Astrocyte of the spinal cord (primary cell): ENCODE data around the gene RIPOR3.
"Not testable (repeated sequence)": the region's sequence is repeated elsewhere in the genome, so short reads cannot be mapped to it uniquely, and the experiment has no call there.

Experiments
- DNase-seq: peaks from one replicate; pipeline ENCODE4 v3.0.0; 2011; ENCODE audit warnings: low read depth, low spot score
- H3K4me3 ChIP-seq: 2 replicates; pipeline ENCODE4 v1.5.1; 2011; ENCODE audit warnings: low read depth, mild to moderate bottlenecking, low read length, moderate library complexity
- in situ Hi-C: cut with HindIII; loops from 2 replicates; pipeline ENCODE4 v1.10.0; 2017; ENCODE audit warnings: low sequenced_read_pairs
- TF ChIP-seq, protein P1 (sequence below): IDR thresholded peaks from 2 replicates; pipeline ENCODE4 v1.5.1; 2012; ENCODE audit warnings: low read depth, mild to moderate bottlenecking, low read length, inconsistent platforms

The RIPOR3 gene

DNA sequence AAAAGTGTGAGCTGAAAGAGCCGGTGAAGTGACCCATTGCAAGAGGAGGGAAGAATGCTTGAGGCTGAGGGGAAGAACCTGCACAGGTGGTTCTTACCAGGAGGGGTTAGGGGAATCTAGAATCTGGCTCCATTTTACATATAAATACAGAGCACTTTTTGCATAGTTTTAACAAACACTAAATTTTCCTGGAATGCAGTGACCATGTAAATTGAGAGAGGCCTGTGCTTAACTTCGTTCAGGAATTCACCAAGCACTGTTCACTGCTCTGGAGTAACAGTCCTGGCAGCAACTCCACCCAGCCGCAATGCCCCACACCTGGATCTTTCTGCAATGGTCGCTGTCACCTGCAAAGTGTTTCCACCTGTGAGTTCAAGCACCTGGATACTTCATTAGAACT lies 13.2 kb upstream of the RIPOR3 start:
- in situ Hi-C loops, result no loop called here
- TF ChIP-seq, protein P1, sequence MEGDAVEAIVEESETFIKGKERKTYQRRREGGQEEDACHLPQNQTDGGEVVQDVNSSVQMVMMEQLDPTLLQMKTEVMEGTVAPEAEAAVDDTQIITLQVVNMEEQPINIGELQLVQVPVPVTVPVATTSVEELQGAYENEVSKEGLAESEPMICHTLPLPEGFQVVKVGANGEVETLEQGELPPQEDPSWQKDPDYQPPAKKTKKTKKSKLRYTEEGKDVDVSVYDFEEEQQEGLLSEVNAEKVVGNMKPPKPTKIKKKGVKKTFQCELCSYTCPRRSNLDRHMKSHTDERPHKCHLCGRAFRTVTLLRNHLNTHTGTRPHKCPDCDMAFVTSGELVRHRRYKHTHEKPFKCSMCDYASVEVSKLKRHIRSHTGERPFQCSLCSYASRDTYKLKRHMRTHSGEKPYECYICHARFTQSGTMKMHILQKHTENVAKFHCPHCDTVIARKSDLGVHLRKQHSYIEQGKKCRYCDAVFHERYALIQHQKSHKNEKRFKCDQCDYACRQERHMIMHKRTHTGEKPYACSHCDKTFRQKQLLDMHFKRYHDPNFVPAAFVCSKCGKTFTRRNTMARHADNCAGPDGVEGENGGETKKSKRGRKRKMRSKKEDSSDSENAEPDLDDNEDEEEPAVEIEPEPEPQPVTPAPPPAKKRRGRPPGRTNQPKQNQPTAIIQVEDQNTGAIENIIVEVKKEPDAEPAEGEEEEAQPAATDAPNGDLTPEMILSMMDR, result no peak
- no peak overlapping the region for H3K4me3 ChIP-seq
- DNase-seq, result no peak

DNA sequence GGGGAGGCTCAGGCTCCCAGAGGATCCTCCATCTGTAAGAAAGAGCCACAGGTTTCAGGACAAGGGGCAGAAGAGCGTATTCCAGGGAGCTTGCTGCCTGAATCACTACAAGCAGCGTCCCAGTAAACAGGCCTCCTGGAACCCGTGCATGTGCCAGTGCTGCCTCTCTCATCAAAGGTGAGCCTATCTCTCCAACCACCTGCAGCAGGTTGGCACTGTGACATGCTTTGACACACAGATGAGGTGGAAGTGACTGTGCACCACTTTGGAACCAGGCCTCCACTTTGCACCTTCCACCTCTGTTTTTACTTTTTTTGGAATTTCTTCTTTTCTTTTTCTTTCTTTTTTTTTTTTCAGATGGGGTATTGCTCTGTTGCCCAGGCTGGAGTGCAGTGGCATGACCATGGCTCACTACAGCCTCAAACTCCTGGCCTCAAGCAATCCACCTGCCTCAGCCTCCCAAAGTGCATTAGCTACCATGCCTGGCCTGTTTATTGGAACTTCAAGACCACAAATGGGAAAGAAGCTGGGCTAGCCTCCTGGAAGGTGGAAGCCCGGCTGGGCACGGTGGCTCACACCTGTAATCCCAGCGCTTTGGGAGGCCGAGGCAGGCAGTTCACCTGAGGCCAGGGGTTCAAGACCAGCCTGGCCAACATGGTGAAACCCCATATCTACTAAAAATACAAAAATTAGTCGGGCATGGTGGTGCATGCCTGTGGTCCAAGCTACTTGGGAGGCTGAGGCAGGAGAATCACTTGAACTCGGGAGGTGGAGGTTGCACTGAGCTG lies 12.5 kb upstream of the RIPOR3 start:
- in situ Hi-C loops, H3K4me3 ChIP-seq, DNase-seq: not testable (repeated sequence)

DNA sequence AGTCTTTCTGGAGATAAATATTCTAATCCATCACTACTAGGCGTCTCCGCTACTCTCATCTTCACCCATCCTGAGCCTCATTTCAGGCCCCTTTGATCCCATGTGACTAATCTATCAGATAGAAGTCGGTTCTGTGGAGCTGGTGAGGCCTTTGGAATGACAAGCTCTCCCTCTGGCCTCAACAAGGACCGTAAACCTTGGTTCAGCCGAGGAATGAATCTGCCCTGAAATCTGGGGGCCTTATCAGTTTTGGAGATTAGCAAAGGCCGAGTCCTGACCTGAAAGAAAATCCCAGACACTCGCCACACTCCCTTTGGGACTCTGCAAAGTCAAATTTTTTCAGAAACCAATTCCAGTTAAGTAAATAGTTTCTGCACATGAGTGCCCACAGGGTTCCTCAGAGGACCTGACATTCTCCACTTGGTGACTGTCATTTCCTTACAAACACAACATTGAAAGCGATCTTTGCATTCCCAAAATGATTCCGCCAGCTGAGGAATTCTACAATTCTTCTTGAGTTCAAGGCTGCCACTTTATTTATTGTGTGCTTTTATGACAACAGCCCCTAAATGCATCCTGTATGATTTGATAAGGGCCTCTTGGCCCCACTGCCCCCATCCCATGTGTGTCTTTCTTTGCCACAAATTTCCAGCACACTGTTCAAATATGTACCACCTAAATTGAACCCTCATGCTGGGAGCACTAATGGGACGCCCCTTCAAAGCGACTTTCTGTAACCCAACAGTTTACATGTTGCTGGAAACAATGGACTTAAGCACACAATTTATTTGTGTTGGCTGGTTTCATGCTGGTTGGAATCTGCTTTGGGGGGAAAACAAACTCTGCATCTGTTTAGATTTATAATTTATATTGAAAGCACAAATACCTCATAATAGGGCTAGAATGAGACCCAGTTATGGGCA lies 10.0 kb upstream of the RIPOR3 start:
- TF ChIP-seq, protein P1, result no peak
- DNase-seq, result no peak
- in situ Hi-C loops, result no loop called here
- no peak overlapping the region for H3K4me3 ChIP-seq

DNA sequence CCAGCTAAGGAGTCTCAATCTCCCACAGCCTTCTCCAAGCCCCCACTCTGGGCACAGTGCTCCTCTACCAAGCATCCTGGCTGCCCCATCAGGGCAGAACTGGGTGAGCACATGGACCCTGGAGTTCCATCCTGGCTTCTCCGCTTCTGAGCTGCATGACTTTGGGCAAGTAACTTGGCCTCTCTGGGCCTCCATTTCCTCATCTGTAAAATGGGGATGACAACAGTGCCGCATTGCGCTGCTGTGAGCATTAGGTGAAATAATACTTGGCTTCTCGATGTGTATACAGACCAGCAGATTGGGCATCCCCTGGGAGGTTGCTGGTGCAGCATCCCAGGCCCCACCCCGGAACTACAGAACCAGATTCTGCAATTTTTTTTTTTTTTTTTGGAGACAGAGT lies 8.3 kb upstream of the RIPOR3 start:
- TF ChIP-seq, protein P1, result no peak
- DNase-seq, result no peak
- in situ Hi-C loops, result no loop called here
- no peak overlapping the region for H3K4me3 ChIP-seq

DNA sequence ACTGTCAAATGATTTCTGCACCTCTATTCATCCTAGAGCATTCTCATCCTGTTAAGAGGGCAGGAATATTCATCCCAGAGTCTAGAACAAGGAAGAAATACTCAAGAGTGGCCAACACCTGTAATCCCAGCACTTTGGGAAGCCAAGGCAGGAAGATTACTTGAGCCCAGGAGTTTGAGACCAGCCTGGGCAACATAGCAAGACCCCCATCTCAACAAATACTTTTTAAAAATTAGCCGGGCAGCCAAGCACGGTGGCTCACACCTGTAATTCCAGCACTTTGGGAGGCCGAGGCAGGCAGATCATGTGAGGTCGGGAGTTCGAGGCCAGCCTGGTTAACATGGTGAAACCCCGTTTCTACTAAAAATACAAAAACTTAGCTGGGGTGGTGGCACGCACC lies 6.9 kb upstream of the RIPOR3 start:
- in situ Hi-C loops, result not testable (repeated sequence)

DNA sequence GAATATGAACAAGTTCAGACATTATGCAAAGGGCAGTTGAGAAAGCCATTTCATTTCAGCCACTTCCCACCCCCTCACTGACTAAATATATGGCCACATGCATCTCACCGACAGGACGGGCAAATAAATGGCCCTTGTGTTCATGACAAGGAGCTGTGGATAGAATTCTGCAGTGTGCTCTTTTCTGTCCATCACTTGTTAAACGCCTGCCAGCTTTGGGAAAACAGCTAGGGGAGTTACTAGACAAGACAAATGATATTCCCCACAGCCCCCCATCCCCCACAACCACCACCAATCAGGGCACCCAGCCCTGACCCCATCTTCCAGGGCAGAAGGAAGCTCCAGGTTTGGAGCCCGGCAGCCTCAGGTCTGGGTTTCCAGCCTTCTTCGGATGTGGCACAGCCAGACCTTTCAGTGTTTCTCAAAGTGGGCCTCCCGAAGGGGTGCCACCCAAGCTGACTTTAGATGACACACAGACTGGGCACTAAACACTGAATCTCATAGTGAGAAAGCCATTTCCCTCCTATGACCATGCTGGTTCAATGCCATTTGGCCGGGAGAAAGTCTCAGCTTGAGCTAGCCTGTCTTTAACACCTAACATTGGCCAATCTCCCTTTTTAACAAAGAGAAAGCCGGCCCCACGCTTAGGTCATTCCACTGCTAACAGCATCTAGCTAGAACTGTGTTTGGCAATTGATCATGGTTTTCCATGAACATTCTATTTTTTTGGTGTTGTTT lies 4.0 kb upstream of the RIPOR3 start:
- no peak overlapping the region for H3K4me3 ChIP-seq
- no peak for DNase-seq
- in situ Hi-C loops, result no loop called here
- TF ChIP-seq, protein P1, result no peak

More for the DNA sequence above, 6.9 kb upstream of the RIPOR3 start:
- DNase-seq, H3K4me3 ChIP-seq: not testable (repeated sequence)

DNA sequence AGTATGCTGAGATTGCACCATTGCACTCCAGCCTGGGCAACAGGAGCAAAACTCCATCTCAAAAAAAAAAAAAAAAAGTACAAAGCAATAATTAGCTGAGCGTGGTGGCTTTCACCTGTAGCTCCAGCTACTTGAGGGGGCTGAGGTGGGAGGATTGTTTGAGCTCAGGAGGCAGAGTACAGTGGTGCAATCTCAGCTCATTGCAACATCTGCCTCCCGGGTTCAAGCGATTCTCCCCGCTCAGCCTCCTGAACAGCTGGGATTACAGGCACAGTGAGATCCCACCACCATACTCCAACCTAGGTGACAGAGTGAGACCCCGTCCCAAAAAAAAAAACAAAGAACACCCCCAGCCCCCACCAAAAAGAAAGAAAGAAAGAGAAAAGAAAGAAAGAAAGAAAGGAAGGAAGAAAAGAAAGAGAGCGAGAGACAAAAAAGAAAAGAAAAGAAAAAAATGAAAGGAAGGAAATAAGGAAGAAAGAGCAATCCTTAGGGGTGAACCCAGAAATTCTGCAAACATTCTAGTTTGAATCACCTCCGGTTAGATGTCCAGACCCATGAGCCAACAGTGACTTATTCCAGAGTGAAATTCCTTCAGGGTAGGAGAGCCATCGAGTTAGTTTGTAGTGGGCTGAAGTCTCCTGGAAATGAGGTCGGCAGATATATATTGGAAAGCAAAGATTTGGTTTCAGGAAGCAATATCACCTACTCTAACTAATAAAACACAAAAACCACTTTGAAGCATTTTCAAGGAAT lies 3.2 kb upstream of the RIPOR3 start:
- H3K4me3 ChIP-seq, result no peak overlapping the region
- no peak for DNase-seq
- in situ Hi-C loops, result no loop called here
- TF ChIP-seq, protein P1, result no peak
